Measurements from ENCODE around the gene RAB1B. TPM values are rescaled to one million over a fixed set of nuclear protein-coding genes. Genes with fewer than 3 reads are reported as not detected.

RAB1B gene
- total and polyA plus RNA-seq, 2 donors (not counting 1 experiment from before 2014, with no cell fraction given): 77.1 to 77.8 TPM

DNA sequence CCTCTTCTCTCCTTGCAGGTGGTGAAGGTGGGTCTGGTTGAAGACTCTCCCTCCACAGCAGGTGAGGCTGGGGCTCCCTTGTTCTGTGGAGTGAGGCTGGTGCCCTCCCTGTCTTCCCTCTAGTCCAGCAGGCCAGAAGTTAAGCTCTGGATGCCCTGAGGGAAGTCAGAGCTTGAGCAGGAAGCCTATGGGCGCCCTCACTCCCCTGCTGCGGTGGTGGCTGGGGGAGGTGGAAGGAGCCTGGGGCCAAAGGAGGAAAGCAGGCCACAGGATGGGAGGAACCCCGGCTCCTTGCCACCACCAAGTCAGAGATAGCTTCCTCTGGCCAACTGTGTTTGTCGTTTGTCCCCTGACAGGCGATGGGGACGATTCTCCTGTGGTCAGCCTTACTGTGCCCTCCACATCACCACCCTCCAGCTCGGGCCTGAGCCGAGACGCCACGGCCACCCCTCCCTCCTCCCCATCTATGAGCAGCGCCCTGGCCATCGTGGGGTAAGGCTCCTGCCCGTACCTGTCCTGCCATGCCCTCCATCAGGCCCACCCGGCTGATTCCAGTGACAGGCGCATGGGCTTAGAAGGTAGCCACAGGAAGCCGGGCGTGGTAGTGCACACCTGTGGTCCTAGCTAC lies 29.5 kb upstream of the RAB1B start:
- ATAC-seq (ENCODE audit: low read depth) (no peak), DNase-seq (no peak)
- CTCF ChIA-PET: interaction anchor here (1.8 kb wide), 1 partner anchor 17 kb away, joined by 4 read pairs; no protein-coding TSS in a partner anchor
- H3K27ac ChIP-seq (ENCODE audit: low read length in 2 of 2): no peak overlapping the region
- H3K36me3 ChIP-seq (replicated peaks in 1 of 2; ENCODE audit: control extremely low read depth in 1 of 2, control insufficient read depth in 1 of 2, extremely low read depth in 1 of 2, insufficient read depth in 2 of 2, low read length in 1 of 2): peaks cover 0 to 91% of the 10 kb centered on the region in 2 experiments
- H3K9ac ChIP-seq (ENCODE audit: low read length): no peak overlapping the region
- no peaks in the 10 kb centered on the region for H3K9me3 ChIP-seq (ENCODE audit: control extremely low read depth in 1 of 3, control insufficient read depth in 2 of 3, insufficient read depth in 1 of 3, low read length in 2 of 3)
- Mint-ChIP-seq H3K27me3 (no peaks in the 10 kb centered on the region), H3K4me1 (peaks cover 8% of the 10 kb centered on the region), H3K4me3 (no peak overlapping the region), H3K27ac (no peak overlapping the region), H3K9me3 (ENCODE audit: insufficient read depth) (no peaks in the 10 kb centered on the region)
- WGBS (ENCODE audit: insufficient coverage): 94% methylated on average over 17 of the region's 17 CpGs
- no peak overlapping the region for H3K4me2 ChIP-seq (replicated peaks; ENCODE audit: low read depth, low read length, poor library complexity, severe bottlenecking)
- POLR2A ChIA-PET: no interaction called here
- no peak overlapping the region for H2AFZ ChIP-seq (ENCODE audit: insufficient read depth, low read depth, low read length, poor library complexity, severe bottlenecking)
- intact Hi-C loops (cut with micrococcal nuclease): no loop called here
- H3K4me1 ChIP-seq (ENCODE audit: control insufficient read depth in 2 of 2, insufficient read depth in 2 of 2, low read length in 2 of 2): peaks cover 0 to 11% of the 10 kb centered on the region in 2 donors
- H3K27me3 ChIP-seq (replicated peaks in 1 of 4; ENCODE audit: control extremely low read depth in 1 of 4, control insufficient read depth in 3 of 4, insufficient read depth in 4 of 4, low read length in 3 of 4): no peaks in the 10 kb centered on the region
- peaks cover 35% of the 10 kb centered on the region for H4K20me1 ChIP-seq (ENCODE audit: control insufficient read depth, insufficient read depth, low read length, poor library complexity, severe bottlenecking)
- no peak for TF ChIP-seq CTCF (IDR thresholded peaks at IDR 0.05)
- TF ChIP-seq EZH2 (IDR thresholded peaks at IDR 0.05; ENCODE audit: borderline replicate concordance, insufficient read depth, low read depth, low read length, poor library complexity, severe bottlenecking): no peak
- no peak overlapping the region for H3K4me3 ChIP-seq (ENCODE audit: control extremely low read depth in 1 of 5, extremely low read depth in 1 of 5, insufficient read depth in 1 of 5, low read depth in 2 of 5, low read length in 4 of 5)
- no peaks in the 10 kb centered on the region for H3K79me2 ChIP-seq (ENCODE audit: control insufficient read depth, insufficient read depth, low read length)

GRCh38 chr11:66239511-66239910 lies 28.9 kb upstream of the RAB1B start:
- Histone ChIP-seq H3K4me3 (ENCODE audit: control extremely low read depth in 1 of 5, extremely low read depth in 1 of 5, insufficient read depth in 1 of 5, low read depth in 2 of 5, low read length in 4 of 5) (no peak overlapping the region), H3K9me3 (ENCODE audit: control extremely low read depth in 1 of 3, control insufficient read depth in 2 of 3, insufficient read depth in 1 of 3, low read length in 2 of 3) (no peaks in the 10 kb centered on the region), H3K27ac (ENCODE audit: low read length in 2 of 2) (no peak overlapping the region), H3K27me3 (replicated peaks in 1 of 4; ENCODE audit: control extremely low read depth in 1 of 4, control insufficient read depth in 3 of 4, insufficient read depth in 4 of 4, low read length in 3 of 4) (no peaks in the 10 kb centered on the region), H3K79me2 (ENCODE audit: control insufficient read depth, insufficient read depth, low read length) (no peaks in the 10 kb centered on the region), H3K9ac (ENCODE audit: low read length) (no peak overlapping the region), H3K4me2 (replicated peaks; ENCODE audit: low read depth, low read length, poor library complexity, severe bottlenecking) (no peak overlapping the region), H3K36me3 (replicated peaks in 1 of 2; ENCODE audit: control extremely low read depth in 1 of 2, control insufficient read depth in 1 of 2, extremely low read depth in 1 of 2, insufficient read depth in 2 of 2, low read length in 1 of 2) (peaks cover 0 to 90% of the 10 kb centered on the region in 2 experiments), H3K4me1 (ENCODE audit: control insufficient read depth in 2 of 2, insufficient read depth in 2 of 2, low read length in 2 of 2) (peaks cover 0 to 11% of the 10 kb centered on the region in 2 donors), H2AFZ (ENCODE audit: insufficient read depth, low read depth, low read length, poor library complexity, severe bottlenecking) (no peak overlapping the region), H4K20me1 (ENCODE audit: control insufficient read depth, insufficient read depth, low read length, poor library complexity, severe bottlenecking) (peaks cover 29% of the 10 kb centered on the region)
- peaks cover 8% of the 10 kb centered on the region for H3K4me1 Mint-ChIP-seq
- 74% methylated on average over 3 of the region's 3 CpGs for WGBS (ENCODE audit: insufficient coverage)
- DNase-seq: no peak
- ChIA-PET CTCF (interaction anchor here (1.8 kb wide), 1 partner anchor 17 kb away, joined by 4 read pairs; no protein-coding TSS in a partner anchor), POLR2A (no interaction called here)
- no peak overlapping the region for H3K27ac Mint-ChIP-seq
- H3K4me3 Mint-ChIP-seq: no peak overlapping the region
- intact Hi-C loops (cut with micrococcal nuclease): no loop called here
- no peak for ATAC-seq (ENCODE audit: low read depth)
- no peaks in the 10 kb centered on the region for H3K27me3 Mint-ChIP-seq
- no peaks in the 10 kb centered on the region for H3K9me3 Mint-ChIP-seq (ENCODE audit: insufficient read depth)
- TF ChIP-seq CTCF (IDR thresholded peaks at IDR 0.05) (no peak), EZH2 (IDR thresholded peaks at IDR 0.05; ENCODE audit: borderline replicate concordance, insufficient read depth, low read depth, low read length, poor library complexity, severe bottlenecking) (no peak)

Data from B cell (primary cell).